GM23248 (cell line): Measurements from ENCODE around the gene RABL3. TPM values are rescaled to one million over a fixed set of nuclear protein-coding genes. Genes with fewer than 3 reads are reported as not detected.
A peak's percentile ranks its signal among the peaks of the same experiment; 100 is the strongest.
"Not testable (repeated sequence)": the region's sequence is repeated elsewhere in the genome, so short reads cannot be mapped to it uniquely, and the experiment has no call there.

ENCODE experiments used
- DNase-seq: peaks from one replicate; pipeline ENCODE4 v3.0.0-alpha.2; 2015
- H2AFZ ChIP-seq: fragments of 200-600 bp; sonication (generic); 2 replicates; pipeline ENCODE4 v1.6.1; 2016; ENCODE audit warnings: antibody characterized with exemption
- H3F3A ChIP-seq: fragments of 200-600 bp; sonication (generic); 2 replicates; pipeline ENCODE4 v1.6.1; 2016; ENCODE audit warnings: mild to moderate bottlenecking, antibody characterized with exemption, mixed run types; ENCODE audit not compliant: insufficient read depth
- H3K27ac ChIP-seq: fragments of 200-600 bp; sonication (generic); 2 replicates; pipeline ENCODE4 v1.5.1; 2016; ENCODE audit warnings: mild to moderate bottlenecking
- H3K27me3 ChIP-seq: fragments of 200-600 bp; sonication (generic); replicated peaks from 2 replicates; pipeline ENCODE4 v1.6.1; 2016; ENCODE audit warnings: mild to moderate bottlenecking; ENCODE audit not compliant: insufficient read depth
- H3K36me3 ChIP-seq: fragments of 200-600 bp; sonication (generic); 2 replicates; pipeline ENCODE4 v1.6.1; 2016; ENCODE audit warnings: low read depth, mild to moderate bottlenecking
- H3K4me1 ChIP-seq: fragments of 200-600 bp; sonication (generic); 2 replicates; pipeline ENCODE4 v1.6.1; 2016; ENCODE audit warnings: mild to moderate bottlenecking; ENCODE audit not compliant: insufficient read depth
- H3K4me2 ChIP-seq: fragments of 200-600 bp; sonication (generic); one replicate; pipeline ENCODE4 v1.6.1; 2016; ENCODE audit warnings: mild to moderate bottlenecking; ENCODE audit not compliant: unreplicated experiment
- H3K4me3 ChIP-seq: fragments of 200-600 bp; sonication (generic); 2 replicates; pipeline ENCODE4 v1.5.1; 2016; ENCODE audit warnings: mild to moderate bottlenecking
- H3K79me2 ChIP-seq: fragments of 200-600 bp; sonication (generic); 2 replicates; pipeline ENCODE4 v1.6.1; 2016; ENCODE audit warnings: mild to moderate bottlenecking; ENCODE audit not compliant: insufficient read depth
- H3K9ac ChIP-seq: fragments of 200-600 bp; sonication (generic); 2 replicates; pipeline ENCODE4 v1.6.1; 2016; ENCODE audit warnings: mild to moderate bottlenecking
- H3K9me2 ChIP-seq: fragments of 200-600 bp; sonication (generic); 2 replicates; pipeline ENCODE4 v1.6.1; 2016; ENCODE audit warnings: mixed run types, mild to moderate bottlenecking, moderate library complexity; ENCODE audit not compliant: insufficient read depth
- H3K9me3 ChIP-seq: fragments of 200-600 bp; sonication (generic); one replicate; pipeline ENCODE4 v1.6.1; 2017; ENCODE audit warnings: low read depth
- H4K20me1 ChIP-seq: fragments of 200-600 bp; sonication (generic); 2 replicates; pipeline ENCODE4 v1.6.0; 2016; ENCODE audit not compliant: insufficient read depth
- EZH2 ChIP-seq: fragments of 200-600 bp; sonication (generic); IDR thresholded peaks from 2 replicates; pipeline ENCODE4 v1.6.1; 2018; ENCODE audit warnings: antibody characterized with exemption, mild to moderate bottlenecking; ENCODE audit not compliant: insufficient read depth, poor library complexity, severe bottlenecking
- EZH2phosphoT487 ChIP-seq: fragments of 200-600 bp; sonication (generic); IDR thresholded peaks from 2 replicates; pipeline ENCODE4 v1.6.1; 2018; ENCODE audit warnings: antibody characterized with exemption, moderate library complexity, mild to moderate bottlenecking, low read depth; ENCODE audit not compliant: insufficient read depth
- WGBS, 2 experiments: methylation state at CpG; one replicate each; pipeline ENCODE4 v1.1.6; 2015 to 2017; ENCODE audit warnings: low lambda C conversion rate in 2 of 2, low coverage in 1 of 2; ENCODE audit errors: missing lambda C conversion rate in 2 of 2; 5-methylcytosine and 5-hydroxymethylcytosine counted together
- in situ Hi-C: fragments of 300-500 bp; cut with MboI; formaldehyde crosslinking; loops from 2 replicates; pipeline ENCODE4 v1.15.0; 2020
- polyA plus RNA-seq: library from polyadenylated mRNA; unstranded; fragments of >200 nt; fragmentation: Nextera tagmentation; extraction: Ambion mirVana; gene quantifications from 2 replicates; pipeline ENCODE4 v1.2.1, GENCODE V29; 2016
- total RNA-seq: library from RNA; depleted of rRNA; stranded (reverse); fragments of >200 nt; shearing (Covaris generic); gene quantifications from 2 replicates; pipeline ENCODE4 v1.2.3, GENCODE V29; 2014

Gene RABL3
- total and polyA plus RNA-seq, 2 experiments from 2014 or later: 17.2 to 27.4 TPM

GRCh38 chr3:120726791-120727190, 15.5 kb downstream of the RABL3 start:
- in situ Hi-C loops: no loop called here
- 11 to 33% methylated on average over 1 of the region's 1 CpG for WGBS, 2 experiments
- no peaks in the 10 kb centered on the region for H3K36me3 ChIP-seq
- no peak overlapping the region for H3K4me3 ChIP-seq
- peak; percentile 40 for DNase-seq
- peaks cover 13% of the 10 kb centered on the region for H3K4me1 ChIP-seq
- no peak for TF ChIP-seq EZH2
- TF ChIP-seq EZH2phosphoT487: no peak
- H2AFZ ChIP-seq: no peak overlapping the region
- peaks cover 13% of the 10 kb centered on the region; the same call in 1 of the 2 replicates for H3F3A ChIP-seq
- peak overlapping the region; percentile 9 for H3K4me2 ChIP-seq
- 0 out of 2 replicates have a peak, but pooled peaks cover 15% of the 10 kb centered on the region for H3K79me2 ChIP-seq
- no peaks in the 10 kb centered on the region for H3K9me2 ChIP-seq
- no peaks in the 10 kb centered on the region for H4K20me1 ChIP-seq
- H3K9ac ChIP-seq: no peak overlapping the region
- no peak overlapping the region for H3K27ac ChIP-seq
- H3K27me3 ChIP-seq: no peaks in the 10 kb centered on the region
- H3K9me3 ChIP-seq: no peaks in the 10 kb centered on the region

GRCh38 chr3:120719167-120719834, 23.0 kb downstream of the RABL3 start:
- H4K20me1 ChIP-seq, H2AFZ ChIP-seq, H3K4me1 ChIP-seq, H3K9me2 ChIP-seq, H3F3A ChIP-seq, H3K4me2 ChIP-seq, H3K36me3 ChIP-seq, H3K27me3 ChIP-seq, DNase-seq, H3K27ac ChIP-seq, in situ Hi-C loops, H3K4me3 ChIP-seq, H3K9ac ChIP-seq, H3K9me3 ChIP-seq: not testable (repeated sequence)
- peaks cover 13% of the 10 kb centered on the region; the same call in 1 of the 2 replicates for H3K79me2 ChIP-seq
- WGBS, 2 experiments: 85 to 87% methylated on average over 20 of the region's 20 CpGs

DNA sequence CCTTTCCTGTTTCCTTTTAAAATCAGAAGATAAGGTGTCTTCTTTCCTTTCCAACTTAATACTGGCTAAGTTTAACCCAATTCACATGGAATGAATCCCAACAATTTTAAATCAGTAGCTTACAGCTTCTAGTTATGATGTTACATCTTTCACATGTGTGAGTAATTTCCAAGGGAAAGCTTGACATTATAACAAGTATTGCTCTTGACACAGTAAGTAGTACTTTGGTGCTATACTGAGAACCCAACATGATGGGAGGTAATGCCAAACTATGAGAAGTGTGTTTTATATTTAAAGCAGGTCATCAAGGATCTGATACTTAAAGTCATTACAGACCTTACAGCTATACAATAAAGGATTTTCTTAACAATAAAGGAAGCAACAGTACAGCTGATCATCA, 29.1 kb downstream of the RABL3 start:
- no peaks in the 10 kb centered on the region for H3K36me3 ChIP-seq
- H3K79me2 ChIP-seq: peaks cover 5% of the 10 kb centered on the region; the same call in 1 of the 2 replicates
- no peaks in the 10 kb centered on the region for H3K27me3 ChIP-seq
- no peaks in the 10 kb centered on the region for H4K20me1 ChIP-seq
- no peaks in the 10 kb centered on the region for H3K9me3 ChIP-seq
- no peaks in the 10 kb centered on the region for H3F3A ChIP-seq
- no peak overlapping the region for H2AFZ ChIP-seq
- H3K9ac ChIP-seq: no peak overlapping the region
- H3K4me1 ChIP-seq: no peaks in the 10 kb centered on the region
- H3K27ac ChIP-seq: no peak overlapping the region
- DNase-seq: no peak
- TF ChIP-seq EZH2 (no peak), EZH2phosphoT487 (no peak)
- in situ Hi-C loops: no loop called here
- H3K4me3 ChIP-seq: no peak overlapping the region
- no peak overlapping the region for H3K4me2 ChIP-seq
- no peaks in the 10 kb centered on the region for H3K9me2 ChIP-seq

DNA sequence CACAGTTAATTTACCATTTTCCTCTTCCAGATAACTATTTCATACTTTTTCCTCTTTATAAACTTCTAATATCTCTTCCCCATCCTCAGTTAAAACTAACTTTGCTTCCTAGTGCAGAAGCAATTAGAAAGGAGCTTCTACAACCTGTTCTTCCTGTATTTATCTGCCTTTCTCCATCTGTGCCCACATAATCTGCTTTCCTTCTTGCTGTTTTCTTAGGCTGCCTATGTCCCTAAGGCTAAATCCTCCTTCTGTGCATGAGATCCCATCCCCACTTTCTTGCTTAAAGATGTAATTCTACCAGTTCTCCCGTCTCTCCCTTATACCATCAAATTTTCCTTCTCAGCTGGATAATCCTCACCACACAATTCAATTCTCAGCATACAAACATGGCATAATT, 31.9 kb downstream of the RABL3 start:
- DNase-seq: no peak
- H3K9me3 ChIP-seq: no peaks in the 10 kb centered on the region
- in situ Hi-C loops: no loop called here
- H3K4me2 ChIP-seq: no peak overlapping the region
- no peaks in the 10 kb centered on the region for H3K79me2 ChIP-seq
- H3K27me3 ChIP-seq: no peaks in the 10 kb centered on the region
- no peak overlapping the region for H2AFZ ChIP-seq
- no peaks in the 10 kb centered on the region for H3K36me3 ChIP-seq
- no peak overlapping the region for H3K27ac ChIP-seq
- H3F3A ChIP-seq: no peaks in the 10 kb centered on the region
- 94 to 100% methylated on average over 1 of the region's 1 CpG for WGBS, 2 experiments
- TF ChIP-seq EZH2phosphoT487 (no peak), EZH2 (no peak)
- no peak overlapping the region for H3K4me3 ChIP-seq
- no peaks in the 10 kb centered on the region for H4K20me1 ChIP-seq
- H3K9ac ChIP-seq: no peak overlapping the region
- no peaks in the 10 kb centered on the region for H3K4me1 ChIP-seq
- no peaks in the 10 kb centered on the region for H3K9me2 ChIP-seq

DNA sequence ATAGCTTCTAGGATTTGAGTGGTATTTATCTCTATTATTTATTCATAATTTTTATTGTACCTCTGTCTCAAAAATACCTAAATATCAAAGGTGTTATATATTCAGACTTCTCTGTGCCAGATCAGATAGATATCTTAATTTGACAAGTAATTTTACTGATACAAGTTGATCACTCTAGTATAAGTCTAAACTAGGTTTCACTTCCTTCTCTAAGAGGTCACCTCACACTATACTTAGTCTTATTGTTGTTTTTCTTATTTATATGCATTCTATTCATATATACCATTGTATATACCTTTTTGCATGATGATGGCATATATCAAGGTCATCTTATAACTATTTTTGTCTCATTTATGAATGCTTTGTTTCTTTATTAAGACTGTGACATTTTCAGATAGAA, 33.9 kb downstream of the RABL3 start:
- H3K27me3 ChIP-seq: no peaks in the 10 kb centered on the region
- no peaks in the 10 kb centered on the region for H3F3A ChIP-seq
- no peak for DNase-seq
- H3K79me2 ChIP-seq: no peaks in the 10 kb centered on the region
- H3K4me2 ChIP-seq: no peak overlapping the region
- H4K20me1 ChIP-seq: no peaks in the 10 kb centered on the region
- H3K4me3 ChIP-seq: no peak overlapping the region
- TF ChIP-seq EZH2phosphoT487 (no peak), EZH2 (no peak)
- H3K9ac ChIP-seq: no peak overlapping the region
- in situ Hi-C loops: no loop called here
- no peaks in the 10 kb centered on the region for H3K4me1 ChIP-seq
- H3K9me2 ChIP-seq: no peaks in the 10 kb centered on the region
- peaks cover under 1% of the 10 kb centered on the region; the same call in 1 of the 2 replicates for H3K36me3 ChIP-seq
- no peaks in the 10 kb centered on the region for H3K9me3 ChIP-seq
- no peak overlapping the region for H2AFZ ChIP-seq
- no peak overlapping the region for H3K27ac ChIP-seq
